NCI-H446 treated with DMSO at 0.1 percent for 48 hours (cell line): ENCODE data around the gene HBEGF.

Experiments used
- DNase-seq: peaks from one replicate; lab custom pipeline; 2025; lab: John Stamatoyannopoulos, UW

Gene HBEGF, protein sequence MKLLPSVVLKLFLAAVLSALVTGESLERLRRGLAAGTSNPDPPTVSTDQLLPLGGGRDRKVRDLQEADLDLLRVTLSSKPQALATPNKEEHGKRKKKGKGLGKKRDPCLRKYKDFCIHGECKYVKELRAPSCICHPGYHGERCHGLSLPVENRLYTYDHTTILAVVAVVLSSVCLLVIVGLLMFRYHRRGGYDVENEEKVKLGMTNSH

DNA sequence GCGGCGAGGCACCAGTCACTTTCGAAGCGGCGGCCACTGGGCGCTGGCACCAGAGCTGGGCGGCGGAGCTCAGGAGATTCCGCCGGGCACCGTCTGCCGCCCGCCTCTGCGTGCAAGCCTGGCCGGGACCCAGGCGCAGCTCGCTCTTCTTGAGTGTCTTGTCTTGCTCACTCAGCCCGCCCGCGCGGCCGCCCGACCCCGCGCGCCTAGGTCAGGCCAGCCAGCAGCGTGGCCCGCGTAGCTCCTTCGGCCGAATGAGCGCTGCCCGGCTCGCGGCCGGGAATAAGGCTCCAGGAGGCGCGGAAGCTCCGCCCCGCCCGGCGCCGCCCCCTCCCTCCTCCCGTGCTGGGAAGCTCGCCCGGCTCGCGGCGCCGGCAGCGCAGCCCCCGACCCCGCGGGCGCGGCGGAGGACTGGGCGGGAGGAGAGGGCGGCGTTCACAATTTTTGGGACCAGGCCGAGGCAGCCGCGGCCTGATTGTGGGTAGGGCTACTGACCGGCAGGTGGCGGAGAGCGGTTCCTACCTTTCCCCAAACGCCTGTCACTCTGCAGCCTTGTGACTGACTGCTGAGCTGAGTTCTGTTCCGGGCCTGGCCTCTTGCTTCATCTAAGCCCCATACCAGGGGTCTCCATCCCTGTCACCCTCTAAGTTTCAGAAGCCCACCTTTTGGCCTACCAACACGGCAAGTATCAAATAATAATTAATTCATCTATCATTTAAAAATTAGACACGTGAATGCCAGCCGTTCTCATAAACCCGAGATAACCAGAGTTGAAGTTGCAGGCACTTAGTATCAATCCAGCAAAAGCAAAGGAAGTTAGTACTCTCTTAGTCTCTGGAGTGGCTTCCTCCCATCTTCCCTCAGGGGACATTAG lies at the start of gene HBEGF:
Gene HBEGF (minus strand): TSS at position 256 of the 874 bp plus-strand sequence. CDS start 275 bp downstream, outside the sequence.
- peak; percentile 38 for DNase-seq

DNA sequence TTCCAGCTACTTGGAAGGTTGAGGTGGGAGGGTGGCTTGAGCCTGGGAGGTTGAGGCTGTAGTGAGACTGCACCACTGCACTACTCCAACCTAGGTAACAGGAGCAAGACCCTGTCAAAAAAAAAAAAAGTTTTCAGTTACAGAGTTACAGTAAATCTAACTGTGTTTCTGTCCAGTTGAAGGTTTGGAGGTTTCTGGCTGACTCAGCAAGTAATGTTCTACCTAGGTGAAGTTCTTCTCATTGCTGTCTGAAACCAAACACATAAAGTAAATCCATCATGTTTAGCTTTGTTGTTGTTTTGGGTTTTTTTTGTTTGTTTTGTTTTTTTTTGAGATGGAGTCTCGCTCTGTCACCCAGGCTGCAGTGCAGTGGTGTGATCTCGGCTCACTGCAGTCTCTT lies 47.3 kb upstream of the HBEGF start:
- no peak for DNase-seq

GRCh38 chr5:140391732-140392131 lies 45.3 kb upstream of the HBEGF start:
- no peak for DNase-seq

GRCh38 chr5:140391312-140391711 lies 44.9 kb upstream of the HBEGF start:
- DNase-seq = no peak

DNA sequence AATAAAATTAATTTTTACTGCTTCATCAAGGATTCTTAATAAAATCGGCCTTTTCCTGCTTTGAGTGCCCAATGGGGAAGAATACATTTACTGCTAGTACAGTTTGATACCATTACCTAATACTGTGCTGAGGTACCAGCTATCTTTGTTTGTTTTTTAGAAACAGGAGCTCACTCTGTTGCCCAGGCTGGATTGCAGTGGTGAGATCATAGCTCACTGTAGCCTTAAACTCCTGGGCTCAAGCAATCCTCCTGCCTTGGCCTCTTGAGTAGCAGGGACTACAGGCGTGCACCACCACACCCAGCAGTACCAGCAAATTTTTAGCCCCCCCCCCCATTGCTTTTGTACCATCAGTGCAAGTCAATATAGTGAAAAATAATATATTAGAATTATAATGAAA lies 41.6 kb upstream of the HBEGF start:
- DNase-seq = no peak

- no peak for DNase-seq
Measured at GRCh38 chr5:140383300-140383699, 36.9 kb upstream of the HBEGF start.

GRCh38 chr5:140382866-140383265 lies 36.5 kb upstream of the HBEGF start:
- DNase-seq = no peak

GRCh38 chr5:140381972-140382371 lies 35.6 kb upstream of the HBEGF start:
- no peak for DNase-seq

- no peak for DNase-seq
Measured at GRCh38 chr5:140381351-140381750, 34.9 kb upstream of the HBEGF start.

DNA sequence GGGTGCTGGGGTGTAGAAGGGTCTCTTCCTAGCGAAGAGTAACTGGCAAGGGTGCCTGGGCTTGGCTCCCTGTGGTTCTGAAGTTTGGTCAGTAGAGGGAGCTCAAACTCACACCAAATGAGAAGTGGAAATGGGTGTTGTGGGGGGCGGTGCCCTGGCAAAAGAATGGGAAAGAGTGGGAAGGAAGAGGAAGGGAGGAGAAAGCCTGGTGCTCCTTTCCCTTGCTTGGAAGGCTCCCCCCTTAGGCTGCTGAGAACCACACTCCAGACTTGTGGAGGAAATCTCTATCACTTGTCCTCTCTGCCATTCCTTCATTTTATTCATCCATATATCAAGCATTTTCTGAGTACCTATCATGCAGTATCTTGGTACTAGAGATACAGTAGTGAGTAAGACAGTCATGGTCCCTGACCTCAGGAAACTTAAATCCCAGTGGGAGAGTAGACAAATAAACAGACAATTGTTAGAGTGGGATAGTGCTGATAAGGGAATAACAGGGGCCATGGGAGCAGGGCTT lies 26.6 kb upstream of the HBEGF start:
- peak; percentile 35 for DNase-seq

DNA sequence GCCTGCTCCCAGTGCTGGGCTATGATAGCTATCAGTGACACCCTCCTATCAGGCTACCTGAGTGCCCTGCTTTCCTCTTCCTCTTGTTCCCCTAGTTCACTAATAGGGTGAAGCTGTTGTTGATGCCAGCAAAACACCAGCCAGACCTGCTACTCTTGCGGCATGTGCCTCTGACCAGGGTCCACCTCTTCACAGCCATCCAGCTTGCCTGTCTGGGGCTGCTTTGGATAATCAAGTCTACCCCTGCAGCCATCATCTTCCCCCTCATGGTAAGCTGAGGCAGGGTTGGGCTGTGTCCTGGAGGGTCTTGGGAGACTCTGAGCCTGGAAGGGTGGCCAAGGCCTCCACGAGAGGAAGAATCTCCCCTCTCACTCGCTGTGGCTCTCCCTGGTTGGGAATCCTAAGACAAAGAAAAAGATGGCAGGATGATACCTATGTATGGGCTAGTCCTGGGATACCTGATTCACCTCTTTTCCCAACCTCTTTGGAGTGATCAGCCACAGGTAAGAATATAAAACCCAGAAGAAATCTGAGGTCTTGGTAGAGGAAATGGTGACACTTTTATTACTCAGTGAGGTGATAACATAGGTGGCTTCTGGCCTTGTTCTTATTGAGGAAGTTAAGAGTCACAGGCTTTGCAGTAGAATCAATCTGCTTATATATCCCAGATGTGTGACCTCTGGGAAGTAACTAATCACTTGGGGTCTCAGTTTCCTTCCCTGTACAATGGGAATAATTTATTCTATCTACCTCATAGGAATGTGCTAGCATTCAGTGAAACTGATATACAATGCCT lies 25.2 kb upstream of the HBEGF start:
- DNase-seq = no peak

DNA sequence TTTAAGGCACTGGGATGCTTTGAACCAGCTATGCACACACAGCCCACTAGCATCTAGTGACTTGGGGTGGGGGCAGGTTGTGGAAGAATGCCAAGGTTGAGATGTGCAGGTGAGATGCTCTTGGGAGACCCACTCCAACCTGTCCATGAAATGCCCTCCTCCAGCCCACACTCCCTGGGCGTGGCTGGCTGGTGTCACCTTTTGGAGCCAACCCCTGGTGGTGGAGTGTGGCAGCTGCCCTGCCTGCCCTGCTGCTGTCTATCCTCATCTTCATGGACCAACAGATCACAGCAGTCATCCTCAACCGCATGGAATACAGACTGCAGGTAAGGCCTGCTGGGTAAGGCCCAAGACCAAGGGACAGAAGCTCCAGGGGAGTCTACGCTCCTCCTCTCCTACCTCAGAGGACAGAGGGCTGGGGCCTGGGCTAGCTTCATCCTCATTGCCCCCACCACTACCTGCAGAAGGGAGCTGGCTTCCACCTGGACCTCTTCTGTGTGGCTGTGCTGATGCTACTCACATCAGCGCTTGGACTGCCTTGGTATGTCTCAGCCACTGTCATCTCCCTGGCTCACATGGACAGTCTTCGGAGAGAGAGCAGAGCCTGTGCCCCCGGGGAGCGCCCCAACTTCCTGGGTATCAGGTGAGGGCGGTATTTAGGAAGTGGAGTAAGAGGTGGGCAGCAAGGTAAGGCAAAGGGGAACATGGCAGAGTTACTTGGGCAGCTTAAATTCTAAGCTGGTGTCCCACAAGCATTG lies 21.0 kb upstream of the HBEGF start:
- DNase-seq = no peak

DNA sequence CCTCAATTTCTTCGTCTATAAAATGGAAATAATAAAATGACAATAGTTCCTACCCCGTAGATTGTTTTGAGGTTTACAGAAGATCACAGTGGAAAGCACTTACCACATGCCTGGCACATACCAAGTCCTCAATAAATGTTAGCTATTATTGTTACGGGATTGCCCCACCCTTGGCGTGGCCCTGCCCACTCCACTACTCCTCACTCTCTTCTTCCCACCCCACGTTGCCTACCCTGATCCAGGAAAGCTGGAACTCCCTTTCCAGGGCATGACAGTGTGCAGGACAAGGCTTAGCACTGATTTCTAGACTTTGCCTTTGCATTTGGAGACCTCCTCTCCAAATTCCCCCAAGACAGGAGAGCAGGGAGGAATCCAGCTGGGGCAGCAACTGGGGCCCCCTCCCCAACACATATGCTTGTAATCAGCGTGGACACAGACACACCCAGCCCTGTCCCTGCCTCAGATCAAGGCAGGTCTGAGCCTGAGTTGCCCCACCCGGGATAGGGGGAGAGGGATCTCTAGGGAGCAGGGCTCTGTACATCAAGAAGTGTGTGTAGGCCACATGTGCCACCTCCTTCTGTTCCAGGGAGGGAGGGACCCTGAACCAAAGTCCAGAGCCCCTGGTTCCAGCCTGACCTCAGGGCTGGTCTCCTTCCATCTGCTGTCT lies 20.3 kb upstream of the HBEGF start:
- no peak for DNase-seq

GRCh38 chr5:140365941-140366340 lies 19.5 kb upstream of the HBEGF start:
- no peak for DNase-seq

DNA sequence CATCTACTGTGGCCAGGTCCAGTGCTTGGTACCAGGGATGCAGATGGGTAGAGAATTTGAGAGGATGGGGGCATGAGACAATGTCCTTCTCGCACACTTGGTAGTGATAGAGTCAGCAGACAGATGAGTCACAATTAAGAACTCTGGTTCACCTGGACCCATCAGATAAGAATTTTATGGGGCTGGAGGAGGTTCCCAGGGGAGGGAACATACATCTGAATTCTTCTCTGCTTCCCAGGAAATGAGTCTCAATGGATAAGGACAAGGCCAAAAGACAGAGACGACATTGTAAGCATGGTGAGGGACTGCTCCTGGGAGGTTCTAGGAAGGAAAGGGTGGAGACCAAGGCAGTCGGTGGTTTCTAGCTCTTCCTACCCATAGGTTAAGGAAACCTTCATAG lies 18.9 kb upstream of the HBEGF start:
- no peak for DNase-seq

- DNase-seq = no peak
Measured at GRCh38 chr5:140364472-140364765, 18.0 kb upstream of the HBEGF start.

DNA sequence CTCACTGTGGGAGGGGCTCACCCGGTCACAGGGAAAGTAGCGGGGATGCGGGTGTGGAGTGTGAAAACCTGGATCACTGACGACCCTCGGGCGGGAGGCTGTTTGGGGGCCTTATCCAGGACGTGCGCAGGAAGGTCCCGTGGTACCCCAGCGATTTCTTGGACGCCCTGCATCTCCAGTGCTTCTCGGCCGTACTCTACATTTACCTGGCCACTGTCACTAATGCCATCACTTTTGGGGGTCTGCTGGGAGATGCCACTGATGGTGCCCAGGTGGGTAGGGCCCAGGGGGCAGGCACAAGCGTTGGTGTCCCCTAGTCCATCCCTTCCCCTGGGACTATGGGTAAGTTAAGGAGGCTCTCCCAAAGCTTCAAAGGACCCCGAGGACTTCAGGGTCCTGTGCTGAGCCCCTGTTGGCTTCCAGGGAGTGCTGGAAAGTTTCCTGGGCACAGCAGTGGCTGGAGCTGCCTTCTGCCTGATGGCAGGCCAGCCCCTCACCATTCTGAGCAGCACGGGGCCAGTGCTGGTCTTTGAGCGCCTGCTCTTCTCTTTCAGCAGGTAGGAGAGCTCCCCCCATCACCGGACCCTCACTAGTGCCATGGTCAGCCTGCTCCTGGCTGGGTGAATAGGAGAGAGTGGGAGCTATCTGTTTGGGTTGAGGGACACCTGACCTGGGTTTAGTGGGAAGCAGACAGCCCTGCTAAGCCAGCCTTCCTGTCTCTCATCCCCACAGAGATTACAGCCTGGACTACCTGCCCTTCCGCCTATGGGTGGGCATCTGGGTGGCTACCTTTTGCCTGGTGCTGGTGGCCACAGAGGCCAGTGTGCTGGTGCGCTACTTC lies 17.4 kb upstream of the HBEGF start:
- no peak for DNase-seq

DNA sequence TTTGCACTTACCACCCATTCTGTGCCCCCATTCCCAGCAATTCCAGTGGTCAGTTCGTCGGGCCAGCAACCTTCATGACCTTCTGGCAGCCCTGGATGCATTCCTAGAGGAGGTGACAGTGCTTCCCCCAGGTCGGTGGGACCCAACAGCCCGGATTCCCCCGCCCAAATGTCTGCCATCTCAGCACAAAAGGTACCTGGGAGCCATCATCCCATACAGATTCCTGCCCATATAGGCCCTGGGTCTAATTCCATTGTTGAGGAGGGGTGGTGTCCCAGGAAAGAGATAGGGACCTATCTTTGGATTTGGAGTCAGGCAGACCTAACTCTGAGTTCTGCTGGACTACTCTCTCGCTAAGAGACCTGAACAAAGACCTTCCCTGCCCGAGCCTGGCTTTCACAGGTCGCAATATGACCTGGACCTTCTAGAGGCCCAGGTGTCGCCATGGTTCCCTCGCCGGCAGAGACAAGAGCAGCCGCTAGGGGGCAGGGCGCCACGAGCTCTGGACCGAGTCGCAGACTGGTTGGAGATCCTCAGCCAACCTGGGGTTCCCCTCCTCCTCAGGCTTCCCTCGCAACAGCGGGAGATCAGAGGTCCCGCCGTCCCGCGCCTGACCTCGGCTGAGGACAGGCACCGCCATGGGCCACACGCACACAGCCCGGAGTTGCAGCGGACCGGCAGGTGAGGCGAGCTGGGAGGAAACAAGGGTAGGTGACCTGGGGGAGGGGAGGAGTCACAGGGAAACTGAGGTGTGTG lies 16.6 kb upstream of the HBEGF start:
- DNase-seq = no peak

GRCh38 chr5:140362311-140362710 lies 15.9 kb upstream of the HBEGF start:
- DNase-seq = no peak

DNA sequence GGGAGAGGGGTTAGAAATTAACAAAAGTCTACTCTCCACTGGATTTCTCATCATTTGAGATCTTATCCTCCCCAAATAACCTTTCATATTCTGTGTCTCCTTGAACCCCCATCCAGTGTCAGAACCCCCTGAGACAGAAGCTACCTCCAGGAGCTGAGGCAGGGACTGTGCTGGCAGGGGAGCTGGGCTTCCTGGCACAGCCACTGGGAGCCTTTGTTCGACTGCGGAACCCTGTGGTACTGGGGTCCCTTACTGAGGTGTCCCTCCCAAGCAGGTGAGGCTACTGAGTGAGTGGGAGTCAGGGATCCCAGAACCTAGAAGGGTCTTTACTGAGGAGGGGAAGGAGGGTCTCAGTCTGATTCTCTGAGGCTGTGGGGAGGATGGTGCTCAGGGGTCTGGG lies 15.5 kb upstream of the HBEGF start:
- no peak for DNase-seq
